ENCODE data around the gene ORC3. TPM values are rescaled to one million over a fixed set of nuclear protein-coding genes. Genes with fewer than 3 reads are reported as not detected.

Gene ORC3
- total RNA-seq, 4 donors from 2014 or later = 11.2 to 24.8 (median 16.9) TPM

- Histone ChIP-seq H3K27ac (no peak overlapping the region), H3K4me1 (peaks cover 0 to 5% (median 0%) of the 10 kb centered on the region in 4 donors), H3K4me3 (no peak overlapping the region), H3K9me3 (no peaks in the 10 kb centered on the region), H3K27me3 (no peaks in the 10 kb centered on the region), H3K36me3 (peaks cover 0 to 45% (median 0%) of the 10 kb centered on the region in 3 donors)
- DNase-seq = no peak
- TF ChIP-seq CTCF (IDR thresholded peaks at IDR 0.05) (no peak), POLR2A (IDR thresholded peaks at IDR 0.05) (no peak)
Observed at GRCh38 chr6:87673237-87673636, 83.3 kb downstream of the ORC3 start.

GRCh38 chr6:87674290-87674689, 84.4 kb downstream of the ORC3 start:
- peaks cover 0 to 55% (median 0%) of the 10 kb centered on the region in 3 donors for H3K36me3 ChIP-seq
- no peak for DNase-seq

GRCh38 chr6:87675004-87675681, 85.2 kb downstream of the ORC3 start:
- H3K4me1 ChIP-seq = peaks cover 0 to 5% (median 0%) of the 10 kb centered on the region in 4 donors
- no peak overlapping the region for H3K4me3 ChIP-seq
- TF ChIP-seq CTCF (IDR thresholded peaks at IDR 0.05) (no peak), POLR2A (IDR thresholded peaks at IDR 0.05) (no peak)
- H3K27ac ChIP-seq = no peak overlapping the region
- no peaks in the 10 kb centered on the region for H3K9me3 ChIP-seq
- H3K27me3 ChIP-seq = no peaks in the 10 kb centered on the region
- no peak for DNase-seq
- peaks cover 0 to 56% (median 0%) of the 10 kb centered on the region in 3 donors for H3K36me3 ChIP-seq

More at GRCh38 chr6:87674290-87674689, 84.4 kb downstream of the ORC3 start:
- no peaks in the 10 kb centered on the region for H3K27me3 ChIP-seq
- peaks cover 0 to 5% (median 0%) of the 10 kb centered on the region in 4 donors for H3K4me1 ChIP-seq
- no peak for TF ChIP-seq CTCF (IDR thresholded peaks at IDR 0.05)
- no peak for TF ChIP-seq POLR2A (IDR thresholded peaks at IDR 0.05)
- H3K27ac ChIP-seq = no peak overlapping the region
- no peak overlapping the region for H3K4me3 ChIP-seq
- no peaks in the 10 kb centered on the region for H3K9me3 ChIP-seq

- Histone ChIP-seq H3K4me1 (peaks cover 3 to 38% (median 5%) of the 10 kb centered on the region in 4 donors), H3K27me3 (no peaks in the 10 kb centered on the region), H3K4me3 (no peak overlapping the region), H3K36me3 (peaks cover 0 to 28% (median 0%) of the 10 kb centered on the region in 3 donors), H3K9me3 (no peaks in the 10 kb centered on the region), H3K27ac (no peak overlapping the region)
- TF ChIP-seq CTCF (IDR thresholded peaks at IDR 0.05) = no peak
- no peak for TF ChIP-seq POLR2A (IDR thresholded peaks at IDR 0.05)
- no peak for DNase-seq
Observed at GRCh38 chr6:87682310-87682709, 92.4 kb downstream of the ORC3 start.

GRCh38 chr6:87683890-87684289, 94.0 kb downstream of the ORC3 start:
- DNase-seq = no peak
- no peak for TF ChIP-seq POLR2A (IDR thresholded peaks at IDR 0.05)
- TF ChIP-seq CTCF (IDR thresholded peaks at IDR 0.05) = no peak
- Histone ChIP-seq H3K4me3 (no peak overlapping the region), H3K36me3 (peaks cover 0 to 12% (median 0%) of the 10 kb centered on the region in 3 donors), H3K4me1 (peaks cover 3 to 34% (median 5%) of the 10 kb centered on the region in 4 donors), H3K9me3 (no peaks in the 10 kb centered on the region), H3K27me3 (no peaks in the 10 kb centered on the region), H3K27ac (no peak overlapping the region)

Data from Peyer's patch (tissue), 4 donors.